DOHH2 (cell line): ENCODE results near the gene TSPAN11.

Experiments used
- H3F3A ChIP-seq: fragments of 200-600 bp; sonication (generic), shearing (Covaris generic); 2 replicates; pipeline ENCODE4 v1.6.0; 2016; ENCODE audit warnings: antibody characterized with exemption, mild to moderate bottlenecking; ENCODE audit not compliant: control insufficient read depth, insufficient read depth
- H3K27ac ChIP-seq: fragments of 200-600 bp; sonication (generic); 2 replicates; pipeline ENCODE4 v1.5.1; 2014; ENCODE audit warnings: low read depth, mild to moderate bottlenecking, low read length, moderate library complexity
- H3K27me3 ChIP-seq: fragments of 200-600 bp; sonication (generic); 2 replicates; pipeline ENCODE4 v1.6.1; 2014; ENCODE audit warnings: mild to moderate bottlenecking, low read length, mixed read lengths; ENCODE audit not compliant: control insufficient read depth
- H3K36me3 ChIP-seq: fragments of 200-600 bp; sonication (generic); 2 replicates; pipeline ENCODE4 v1.6.1; 2014; ENCODE audit warnings: mild to moderate bottlenecking, low read length, moderate library complexity, mixed read lengths; ENCODE audit not compliant: control insufficient read depth
- H3K4me1 ChIP-seq: fragments of 200-600 bp; sonication (generic); 2 replicates; pipeline ENCODE4 v1.6.1; 2014; ENCODE audit warnings: mild to moderate bottlenecking, low read length, mixed read lengths; ENCODE audit not compliant: control insufficient read depth
- H3K4me2 ChIP-seq: fragments of 200-600 bp; sonication (generic); 2 replicates; pipeline ENCODE4 v1.6.0; 2014; ENCODE audit warnings: mild to moderate bottlenecking, low read length, moderate library complexity
- H3K4me3 ChIP-seq: fragments of 200-600 bp; sonication (generic); 2 replicates; pipeline ENCODE4 v1.5.1; 2014; ENCODE audit warnings: mild to moderate bottlenecking, low read length, mixed read lengths
- H3K79me2 ChIP-seq: fragments of 200-600 bp; sonication (generic); 2 replicates; pipeline ENCODE4 v1.6.1; 2014; ENCODE audit warnings: mild to moderate bottlenecking, low read length, mixed read lengths; ENCODE audit not compliant: control insufficient read depth
- H3K9me2 ChIP-seq: fragments of 200-600 bp; sonication (generic); replicated peaks from 2 replicates; pipeline ENCODE4 v1.6.1; 2014; ENCODE audit warnings: mild to moderate bottlenecking, low read length, mixed read lengths; ENCODE audit not compliant: control insufficient read depth
- H3K9me3 ChIP-seq: fragments of 200-600 bp; sonication (generic); 2 replicates; pipeline ENCODE4 v1.6.1; 2014; ENCODE audit warnings: antibody characterized with exemption, low read length, mixed read lengths; ENCODE audit not compliant: control insufficient read depth, insufficient read depth
- H4K20me1 ChIP-seq: fragments of 200-600 bp; sonication (generic); 2 replicates; pipeline ENCODE4 v1.6.0; 2014; ENCODE audit warnings: low read depth, mild to moderate bottlenecking, antibody characterized with exemption, low read length, moderate library complexity; ENCODE audit not compliant: control insufficient read depth, insufficient read depth
- CTCF ChIP-seq: fragments of 200-600 bp; sonication (generic); IDR thresholded peaks from one replicate; pipeline ENCODE4 v1.5.1; 2014; ENCODE audit warnings: antibody characterized with exemption, mild to moderate bottlenecking, low read depth, low read length; ENCODE audit not compliant: poor library complexity, severe bottlenecking
- EZH2phosphoT487 ChIP-seq: fragments of 200-600 bp; sonication (generic); IDR thresholded peaks from 2 replicates; pipeline ENCODE4 v1.6.1; 2017; ENCODE audit warnings: borderline replicate concordance, mild to moderate bottlenecking, antibody characterized with exemption, low read length, moderate library complexity, mixed read lengths

Gene TSPAN11

GRCh38 chr12:30932881-30933280 lies 6.3 kb downstream of the TSPAN11 start:
- Histone ChIP-seq H3K27me3 (peaks cover 11% of the 10 kb centered on the region; the same call in 1 of the 2 replicates), H3K79me2 (no peaks in the 10 kb centered on the region), H3K9me2 (no peaks in the 10 kb centered on the region), H3K27ac (no peak overlapping the region), H3F3A (no peaks in the 10 kb centered on the region), H3K36me3 (no peaks in the 10 kb centered on the region), H3K4me2 (no peak overlapping the region), H3K9me3 (no peaks in the 10 kb centered on the region), H4K20me1 (no peaks in the 10 kb centered on the region; the same call in 1 of the 2 replicates), H3K4me3 (no peak overlapping the region), H3K4me1 (no peaks in the 10 kb centered on the region)
- TF ChIP-seq EZH2phosphoT487 (no peak), CTCF (no peak)

- no peaks in the 10 kb centered on the region for H3K79me2 ChIP-seq
- no peak overlapping the region for H3K4me2 ChIP-seq
- H3K27me3 ChIP-seq, result peaks cover 11% of the 10 kb centered on the region; the same call in 1 of the 2 replicates
- H3K9me2 ChIP-seq, result no peaks in the 10 kb centered on the region
- H3K4me1 ChIP-seq, result no peaks in the 10 kb centered on the region
- no peaks in the 10 kb centered on the region for H3K36me3 ChIP-seq
- H3K4me3 ChIP-seq, result no peak overlapping the region
- H3F3A ChIP-seq, result no peaks in the 10 kb centered on the region
- TF ChIP-seq EZH2phosphoT487, result no peak
- TF ChIP-seq CTCF, result no peak
- H4K20me1 ChIP-seq, result no peaks in the 10 kb centered on the region; the same call in 1 of the 2 replicates
- no peak overlapping the region for H3K27ac ChIP-seq
- H3K9me3 ChIP-seq, result no peaks in the 10 kb centered on the region
Measured at GRCh38 chr12:30934811-30935210, 8.3 kb downstream of the TSPAN11 start.

GRCh38 chr12:30936036-30936435 lies 9.5 kb downstream of the TSPAN11 start:
- no peak overlapping the region for H3K4me2 ChIP-seq
- H3K9me3 ChIP-seq, result no peaks in the 10 kb centered on the region
- H3K4me3 ChIP-seq, result no peak overlapping the region
- peaks cover 5% of the 10 kb centered on the region; the same call in 1 of the 2 replicates for H3K27me3 ChIP-seq
- no peaks in the 10 kb centered on the region for H3K79me2 ChIP-seq
- H4K20me1 ChIP-seq, result no peaks in the 10 kb centered on the region; the same call in 1 of the 2 replicates
- no peaks in the 10 kb centered on the region for H3K4me1 ChIP-seq
- no peaks in the 10 kb centered on the region for H3K9me2 ChIP-seq
- no peaks in the 10 kb centered on the region for H3K36me3 ChIP-seq
- TF ChIP-seq CTCF, result no peak
- no peak overlapping the region for H3K27ac ChIP-seq
- H3F3A ChIP-seq, result no peaks in the 10 kb centered on the region

- no peaks in the 10 kb centered on the region for H4K20me1 ChIP-seq
- H3K36me3 ChIP-seq, result no peaks in the 10 kb centered on the region
- H3K27ac ChIP-seq, result no peak overlapping the region
- no peak for TF ChIP-seq EZH2phosphoT487
- no peak for TF ChIP-seq CTCF
- no peaks in the 10 kb centered on the region for H3K9me2 ChIP-seq
- no peaks in the 10 kb centered on the region for H3K4me1 ChIP-seq
- H3K4me2 ChIP-seq, result no peak overlapping the region
- H3K27me3 ChIP-seq, result peaks cover 4% of the 10 kb centered on the region
- no peaks in the 10 kb centered on the region for H3K9me3 ChIP-seq
- H3K79me2 ChIP-seq, result no peaks in the 10 kb centered on the region
- no peak overlapping the region for H3K4me3 ChIP-seq
- H3F3A ChIP-seq, result no peaks in the 10 kb centered on the region
Measured at GRCh38 chr12:30939234-30939633, 12.7 kb downstream of the TSPAN11 start.
